IMR-90 (cell line): ENCODE measurements around the gene BRI3BP. TPM values are rescaled to one million over a fixed set of nuclear protein-coding genes. Genes with fewer than 3 reads are reported as not detected.

Source experiments
- ATAC-seq: fragments of 200-7000 bp; cut with Tn5 transposase; 2 replicates; pipeline ENCODE4 v1.9.1; 2020; ENCODE audit warnings: low read depth, mild to moderate bottlenecking, moderate library complexity
- BruUV-seq: library from RNA; stranded (reverse); fragments of 400-500 nt; replicated peaks from 2 replicates; lab custom pipeline; 2021; lab: Mats Ljungman, UMichigan
- CTCF ChIA-PET: fragments of 300-600 bp; formaldehyde crosslinking; extraction: SDS; loops from one replicate; lab custom pipeline; 2021; ENCODE audit warnings: antibody characterized with exemption; lab: Yijun Ruan, JAX
- POLR2A ChIA-PET: fragments of 300-600 bp; sonication (Branson Sonifier 250); formaldehyde crosslinking; loops from one replicate; lab custom pipeline; 2022; ENCODE audit warnings: antibody characterized with exemption; ENCODE audit not compliant: unreplicated experiment; lab: Charles Lee
- DNase-seq: peaks from one replicate; pipeline ENCODE4 v3.0.0; 2013
- H2AFZ ChIP-seq: replicated peaks from 2 replicates; pipeline ENCODE3; 2013; ENCODE audit warnings: low read length, mild to moderate bottlenecking; ENCODE audit not compliant: poor library complexity
- H2AK5ac ChIP-seq: 2 replicates; pipeline ENCODE4 v1.6.1; 2013; ENCODE audit warnings: low read depth, low read length, inconsistent platforms
- H2AK9ac ChIP-seq: replicated peaks from 2 replicates; pipeline ENCODE3; 2013; ENCODE audit warnings: mild to moderate bottlenecking, low read depth, low read length, moderate library complexity; ENCODE audit not compliant: poor library complexity
- H2BK120ac ChIP-seq: 2 replicates; pipeline ENCODE4 v1.6.1; 2013; ENCODE audit warnings: low read depth, low read length, inconsistent platforms
- H2BK15ac ChIP-seq: 3 replicates; pipeline ENCODE4 v1.6.1; 2013; ENCODE audit warnings: low read depth, low read length, inconsistent platforms
- H2BK20ac ChIP-seq: 2 replicates; pipeline ENCODE4 v1.6.1; 2013; ENCODE audit warnings: low read depth, mild to moderate bottlenecking, inconsistent platforms, low read length, moderate library complexity
- H2BK5ac ChIP-seq: 2 replicates; pipeline ENCODE4 v1.6.1; 2013; ENCODE audit warnings: mild to moderate bottlenecking, low read depth, low read length, inconsistent platforms; ENCODE audit not compliant: poor library complexity, severe bottlenecking
- H3K14ac ChIP-seq: replicated peaks from 2 replicates; pipeline ENCODE4 v1.6.1; 2013; ENCODE audit warnings: low read depth, low read length, inconsistent platforms
- H3K18ac ChIP-seq: 2 replicates; pipeline ENCODE4 v1.6.1; 2013; ENCODE audit warnings: low read depth, low read length, control low read depth
- H3K23ac ChIP-seq: 2 replicates; pipeline ENCODE4 v1.6.1; 2013; ENCODE audit warnings: low read depth, low read length, inconsistent platforms
- H3K27ac ChIP-seq: 2 replicates; pipeline ENCODE4 v1.5.1; 2013; ENCODE audit warnings: mild to moderate bottlenecking, control low read depth, low read length; ENCODE audit not compliant: insufficient read depth
- H3K27me3 ChIP-seq: 2 replicates; pipeline ENCODE4 v1.6.1; 2013; ENCODE audit warnings: low read length; ENCODE audit not compliant: control insufficient read depth, insufficient read depth
- H3K36me3 ChIP-seq: 2 replicates; pipeline ENCODE4 v1.6.1; 2013; ENCODE audit warnings: low read length, mixed read lengths; ENCODE audit not compliant: control insufficient read depth, insufficient read depth
- H3K4ac ChIP-seq: 2 replicates; pipeline ENCODE4 v1.6.1; 2013; ENCODE audit warnings: low read depth, low read length, inconsistent platforms
- H3K4me1 ChIP-seq: 2 replicates; pipeline ENCODE4 v1.6.1; 2013; ENCODE audit warnings: low read length, mixed read lengths; ENCODE audit not compliant: control insufficient read depth, insufficient read depth
- H3K4me2 ChIP-seq: 2 replicates; pipeline ENCODE4 v1.6.1; 2013; ENCODE audit warnings: low read depth, mild to moderate bottlenecking, control low read depth, low read length, moderate library complexity
- H3K4me3 ChIP-seq: 2 replicates; pipeline ENCODE4 v1.5.1; 2013; ENCODE audit warnings: low read depth, mild to moderate bottlenecking, control low read depth, low read length, moderate library complexity; ENCODE audit not compliant: insufficient read depth
- H3K56ac ChIP-seq: 2 replicates; pipeline ENCODE4 v1.6.1; 2013; ENCODE audit warnings: low read length, inconsistent platforms; ENCODE audit not compliant: insufficient read depth; ENCODE audit errors: extremely low read depth
- H3K79me1 ChIP-seq, 2 experiments: 2 replicates each; pipeline ENCODE4 v1.6.1; 2013; ENCODE audit warnings: low read length in 2 of 2, inconsistent platforms in 1 of 2, low read depth in 1 of 2
- H3K9ac ChIP-seq: 2 replicates; pipeline ENCODE4 v1.6.1; 2013; ENCODE audit warnings: low read depth, low read length, control low read depth
- H3K9me1 ChIP-seq: 2 replicates; pipeline ENCODE4 v1.6.1; 2013; ENCODE audit warnings: low read length, inconsistent platforms; ENCODE audit not compliant: insufficient read depth
- H3K9me3 ChIP-seq: 2 replicates; pipeline ENCODE4 v1.6.1; 2013; ENCODE audit warnings: low read length; ENCODE audit not compliant: control insufficient read depth, insufficient read depth
- H4K20me1 ChIP-seq: 2 replicates; pipeline ENCODE4 v1.6.1; 2013; ENCODE audit warnings: low read length, inconsistent platforms; ENCODE audit not compliant: insufficient read depth
- H4K5ac ChIP-seq: 2 replicates; pipeline ENCODE4 v1.6.1; 2013; ENCODE audit warnings: mild to moderate bottlenecking, low read depth, low read length, control low read depth
- H4K8ac ChIP-seq, 2 experiments: 2 replicates each; pipeline ENCODE4 v1.6.1; 2013; ENCODE audit warnings: low read depth in 2 of 2, low read length in 2 of 2, control low read depth in 1 of 2, inconsistent platforms in 1 of 2
- H4K91ac ChIP-seq: 2 replicates; pipeline ENCODE4 v1.6.1; 2013; ENCODE audit warnings: low read depth, low read length, inconsistent platforms; ENCODE audit not compliant: insufficient read depth
- CTCF ChIP-seq: conservative IDR thresholded peaks from 2 replicates; pipeline ENCODE4 v1.5.1; 2012; ENCODE audit warnings: mild to moderate bottlenecking, low read depth, low read length, improper control_type of control experiment
- ELK1 ChIP-seq: fragments of 150-350 bp; IDR thresholded peaks from 2 replicates; pipeline ENCODE4 v1.6.1; 2016; ENCODE audit warnings: low read depth, mild to moderate bottlenecking, low read length, moderate library complexity, borderline replicate concordance
- NFE2L2 ChIP-seq: fragments of 150-350 bp; IDR thresholded peaks from 2 replicates; pipeline ENCODE4 v1.6.1; 2016; ENCODE audit warnings: low read depth, mild to moderate bottlenecking, low read length
- POLR2A ChIP-seq: IDR thresholded peaks from 2 replicates; pipeline ENCODE4 v1.6.1; 2012; ENCODE audit warnings: mild to moderate bottlenecking, low read depth, low read length
- WGBS, 2 experiments: methylation state at CpG; one replicate each; pipeline versions ENCODE4 v1.1.5 to v1.1.7; 2013; ENCODE audit warnings: missing lambda C conversion rate in 2 of 2; ENCODE audit not compliant: insufficient read length in 1 of 2; ENCODE audit errors: extremely low coverage in 2 of 2; 5-methylcytosine and 5-hydroxymethylcytosine counted together
- dilution Hi-C: fragments of 300-500 bp; cut with HindIII; formaldehyde crosslinking; loops from one replicate; pipeline ENCODE4 v1.14.3; 2018; ENCODE audit warnings: low sequenced_read_pairs; ENCODE audit not compliant: unreplicated experiment
- in situ Hi-C: fragments of 300-500 bp; cut with MboI; formaldehyde crosslinking; loops from 3 replicates; pipeline ENCODE4 v1.14.3; 2019; ENCODE audit warnings: low sequenced_read_pairs, inconsistent platforms, mixed read lengths
- intact Hi-C: fragments of 100-400 bp; cut with micrococcal nuclease; formaldehyde crosslinking; loops from 2 replicates; pipeline ENCODE4 v1.10.0; 2022
- polyA plus RNA-seq, 3 experiments: library from polyadenylated mRNA; depleted of rRNA; stranded (reverse); fragments of >200 nt; gene quantifications; 2 replicates each; pipeline ENCODE4 v1.2.3, GENCODE V29; 2012; ENCODE audit warnings: low replicate concordance in 1 of 3
- total RNA-seq: library from RNA; depleted of rRNA; stranded (reverse); fragments of >200 nt; gene quantifications from 2 replicates; pipeline ENCODE4 v1.2.3, GENCODE V29; 2012
- TF ChIP-seq, protein P1 (sequence below): fragments of 150-350 bp; IDR thresholded peaks from 2 replicates; pipeline ENCODE4 v1.6.1; 2017; ENCODE audit warnings: mild to moderate bottlenecking, antibody characterized with exemption, low read length, low read depth

The BRI3BP gene
- total and polyA plus RNA-seq, 2 of the 4 experiments (the other 2 are of a cell fraction) = 2.5 to 2.8 TPM

GRCh38 chr12:124961055-124961454 is 32.4 kb upstream of the BRI3BP start:
- no peak overlapping the region for H3K18ac ChIP-seq
- H2BK20ac ChIP-seq = no peak overlapping the region
- H3K9ac ChIP-seq = no peak overlapping the region
- H3K27ac ChIP-seq = no peak overlapping the region
- no peaks in the 10 kb centered on the region for H3K27me3 ChIP-seq
- WGBS, 2 experiments = no CpG with 5 or more reads among the region's 29 CpGs
- ChIA-PET CTCF (no interaction called here), POLR2A (no interaction called here)
- no peak overlapping the region for H4K91ac ChIP-seq
- no peaks in the 10 kb centered on the region for H3K9me1 ChIP-seq
- no peak for DNase-seq
- no peak overlapping the region for H4K8ac ChIP-seq
- no peak overlapping the region for H3K4me3 ChIP-seq
- H2BK15ac ChIP-seq = no peak overlapping the region
- H3K23ac ChIP-seq = no peak overlapping the region
- no TSS peak for BruUV-seq
- H2AFZ ChIP-seq = no peak overlapping the region
- H3K9me3 ChIP-seq = no peaks in the 10 kb centered on the region
- H2AK9ac ChIP-seq = no peak overlapping the region
- no peaks in the 10 kb centered on the region for H3K4me1 ChIP-seq
- no peak overlapping the region for H3K14ac ChIP-seq
- H2BK5ac ChIP-seq = no peak overlapping the region
- no peak for ATAC-seq
- intact Hi-C loops = no loop called here
- in situ Hi-C loops = no loop called here
- peaks cover 57% of the 10 kb centered on the region for H3K36me3 ChIP-seq
- no peaks in the 10 kb centered on the region for H4K20me1 ChIP-seq
- no peak for TF ChIP-seq NFE2L2
- TF ChIP-seq, protein P1, sequence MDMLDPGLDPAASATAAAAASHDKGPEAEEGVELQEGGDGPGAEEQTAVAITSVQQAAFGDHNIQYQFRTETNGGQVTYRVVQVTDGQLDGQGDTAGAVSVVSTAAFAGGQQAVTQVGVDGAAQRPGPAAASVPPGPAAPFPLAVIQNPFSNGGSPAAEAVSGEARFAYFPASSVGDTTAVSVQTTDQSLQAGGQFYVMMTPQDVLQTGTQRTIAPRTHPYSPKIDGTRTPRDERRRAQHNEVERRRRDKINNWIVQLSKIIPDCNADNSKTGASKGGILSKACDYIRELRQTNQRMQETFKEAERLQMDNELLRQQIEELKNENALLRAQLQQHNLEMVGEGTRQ = no peak
- no peak for TF ChIP-seq ELK1
- no peak for TF ChIP-seq CTCF
- TF ChIP-seq POLR2A = no peak
- H2BK120ac ChIP-seq = no peak overlapping the region
- H3K79me1 ChIP-seq = no peaks in the 10 kb centered on the region
- H3K56ac ChIP-seq = no peak overlapping the region
- no peak overlapping the region for H3K4me2 ChIP-seq
- H2AK5ac ChIP-seq = no peak overlapping the region
- H4K5ac ChIP-seq = no peak overlapping the region
- dilution Hi-C loops = no loop called here
- no peak overlapping the region for H3K4ac ChIP-seq
